Activated CD4-positive, alpha-beta T cell treated with anti-CD3 and anti-CD28 coated beads for 36 hours (primary cell): ENCODE results near the gene GJC1. TPM values are rescaled to one million over a fixed set of nuclear protein-coding genes. Genes with fewer than 3 reads are reported as not detected.
A peak's percentile ranks its signal among the peaks of the same experiment; 100 is the strongest.

Experiments
- ATAC-seq: fragments of 200-7000 bp; cut with Tn5 transposase; one replicate; pipeline ENCODE4 v1.10.0; 2021; ENCODE audit warnings: mild to moderate bottlenecking, moderate library complexity
- CTCF ChIA-PET: fragments of 350-600 bp; sonication (Branson Sonifier 250); formaldehyde crosslinking; loops from one replicate; lab custom pipeline; 2021; ENCODE audit warnings: antibody characterized with exemption; lab: Charles Lee
- POLR2A ChIA-PET: fragments of 350-600 bp; sonication (Branson Sonifier 250); formaldehyde crosslinking; loops from one replicate; lab custom pipeline; 2021; ENCODE audit warnings: antibody characterized with exemption, inconsistent platforms; lab: Charles Lee
- DNase-seq: peaks from one replicate; pipeline ENCODE4 v3.0.0-alpha.2; 2020
- H3K27ac Mint-ChIP-seq: one replicate; pipeline ENCODE4 v1.8.0; 2021; ENCODE audit warnings: mixed read lengths
- H3K27me3 Mint-ChIP-seq: one replicate; pipeline ENCODE4 v1.8.0; 2021; ENCODE audit warnings: mixed read lengths
- H3K36me3 Mint-ChIP-seq: one replicate; pipeline ENCODE4 v1.8.0; 2021; ENCODE audit warnings: low read depth, mixed read lengths
- H3K4me1 Mint-ChIP-seq: one replicate; pipeline ENCODE4 v1.8.0; 2021; ENCODE audit warnings: mixed read lengths
- H3K4me3 Mint-ChIP-seq: one replicate; pipeline ENCODE4 v1.8.0; 2021; ENCODE audit warnings: mild to moderate bottlenecking, moderate library complexity, mixed read lengths
- H3K9me3 Mint-ChIP-seq: one replicate; pipeline ENCODE4 v1.8.0; 2021; ENCODE audit warnings: low read depth, mixed read lengths
- intact Hi-C, 2 experiments: fragments of 100-400 bp; cut with DNase I in 1 of 2; cut with micrococcal nuclease in 1 of 2; formaldehyde crosslinking; loops; one replicate each; pipeline versions ENCODE4 v1.14.2 to v1.15.1; 2022 to 2024; cut with DNase I, micrococcal nuclease
- total RNA-seq, 2 experiments: library from RNA; stranded (reverse); gene quantifications; one replicate each; pipeline ENCODE4 v1.2.3, GENCODE V29; 2021

Gene GJC1
- total RNA-seq, 2 experiments from 2014 or later: 3.3 to 3.7 TPM

GRCh38 chr17:44776628-44777393, 53.3 kb downstream of the GJC1 start:
- Mint-ChIP-seq H3K27ac (no peak overlapping the region), H3K4me3 (no peak overlapping the region), H3K4me1 (peaks cover 7% of the 10 kb centered on the region), H3K27me3 (no peaks in the 10 kb centered on the region), H3K9me3 (no peaks in the 10 kb centered on the region), H3K36me3 (no peaks in the 10 kb centered on the region)
- DNase-seq (no peak), ATAC-seq (no peak)
- POLR2A ChIA-PET: interaction anchor here (0.6 kb wide), 1 partner anchor 32 kb away, joined by 4 read pairs; no protein-coding TSS in a partner anchor
- CTCF ChIA-PET: interaction anchor here (0.5 to 5.0 kb wide), 16 partner anchors 14 to 1137 kb away, joined by 3 to 49 read pairs (median 4); partner anchors contain the start of gene ACBD4
- intact Hi-C loops: loop anchor here (5.0 to 10.0 kb wide), 5 partner anchors 50 to 1000 kb away; partner anchors contain the start of genes ACBD4 (in 1 of the 2), DUSP3 (in 1 of the 2), FZD2 (in 1 of the 2) and PLCD3 (in 1 of the 2)

GRCh38 chr17:44775838-44776621, 54.1 kb downstream of the GJC1 start:
- ChIA-PET POLR2A (interaction anchor here (0.7 to 1.5 kb wide), 3 partner anchors 55 to 430 kb away, joined by 3 to 4 read pairs (median 3); no protein-coding TSS in a partner anchor), CTCF (interaction anchor here (0.6 to 5.0 kb wide), 26 partner anchors 8 to 359 kb away, joined by 3 to 49 read pairs (median 4); partner anchors contain the start of genes ACBD4, HIGD1B, MEIOC and NMT1)
- H3K27ac Mint-ChIP-seq: no peak overlapping the region
- H3K4me1 Mint-ChIP-seq: peaks cover 7% of the 10 kb centered on the region
- H3K36me3 Mint-ChIP-seq: no peaks in the 10 kb centered on the region
- H3K4me3 Mint-ChIP-seq: peak overlapping the region; percentile 77
- H3K9me3 Mint-ChIP-seq: no peaks in the 10 kb centered on the region
- ATAC-seq: peak; percentile 27
- intact Hi-C loops: loop anchor here (1.0 to 10.0 kb wide), 19 partner anchors 51 to 999 kb away; partner anchors contain the start of genes EFTUD2 (in 2 of the 2), PLCD3 (in 2 of the 2), ACBD4 (in 1 of the 2) and C1QL1 (in 1 of the 2)
- no peaks in the 10 kb centered on the region for H3K27me3 Mint-ChIP-seq
- peak; percentile 98 for DNase-seq

- no peaks in the 10 kb centered on the region for H3K9me3 Mint-ChIP-seq
- CTCF ChIA-PET: interaction anchor here (0.5 to 5.0 kb wide), 23 partner anchors 9 to 286 kb away, joined by 3 to 36 read pairs (median 4); partner anchors contain the start of genes HIGD1B, MEIOC and NMT1
- peaks cover 7% of the 10 kb centered on the region for H3K4me1 Mint-ChIP-seq
- peak overlapping the region; percentile 77 for H3K4me3 Mint-ChIP-seq
- intact Hi-C loops: loop anchor here (1.0 to 10.0 kb wide), 19 partner anchors 52 to 998 kb away; partner anchors contain the start of genes EFTUD2 (in 2 of the 2), PLCD3 (in 2 of the 2), ACBD4 (in 1 of the 2) and C1QL1 (in 1 of the 2)
- no peaks in the 10 kb centered on the region for H3K27me3 Mint-ChIP-seq
- POLR2A ChIA-PET: interaction anchor here (0.7 to 1.5 kb wide), 3 partner anchors 56 to 429 kb away, joined by 3 to 4 read pairs (median 3); no protein-coding TSS in a partner anchor
- H3K36me3 Mint-ChIP-seq: no peaks in the 10 kb centered on the region
- ATAC-seq (peak; percentile 97), DNase-seq (no peak)
- H3K27ac Mint-ChIP-seq: no peak overlapping the region
These were observed 54.8 kb downstream of the GJC1 start for GRCh38 chr17:44775136-44775837.

- POLR2A ChIA-PET: interaction anchor here (1.5 kb wide), 1 partner anchor 56 kb away, joined by 3 read pairs; no protein-coding TSS in a partner anchor
- Mint-ChIP-seq H3K4me3 (peak overlapping the region; percentile 77), H3K27me3 (no peaks in the 10 kb centered on the region), H3K9me3 (no peaks in the 10 kb centered on the region), H3K4me1 (peaks cover 7% of the 10 kb centered on the region), H3K36me3 (no peaks in the 10 kb centered on the region), H3K27ac (no peak overlapping the region)
- DNase-seq (peak; percentile 94), ATAC-seq (peak; percentile 27)
- intact Hi-C loops: loop anchor here (1.0 to 10.0 kb wide), 20 partner anchors 53 to 997 kb away; partner anchors contain the start of genes EFTUD2 (in 2 of the 2), PLCD3 (in 2 of the 2), ACBD4 (in 1 of the 2) and C1QL1 (in 1 of the 2)
- CTCF ChIA-PET: interaction anchor here (0.5 to 3.1 kb wide), 6 partner anchors 15 to 241 kb away, joined by 3 to 14 read pairs (median 8); partner anchors contain the start of gene ADAM11
These were observed 55.6 kb downstream of the GJC1 start for GRCh38 chr17:44774271-44775135.

GRCh38 chr17:44773140-44773539, 56.9 kb downstream of the GJC1 start:
- no peaks in the 10 kb centered on the region for H3K36me3 Mint-ChIP-seq
- ATAC-seq (no peak), DNase-seq (no peak)
- H3K27me3 Mint-ChIP-seq: no peaks in the 10 kb centered on the region
- no peak overlapping the region for H3K4me3 Mint-ChIP-seq
- POLR2A ChIA-PET: no interaction called here
- CTCF ChIA-PET: interaction anchor here (1.0 to 1.2 kb wide), 2 partner anchors 10 to 109 kb away, joined by 3 to 5 read pairs; no protein-coding TSS in a partner anchor
- H3K4me1 Mint-ChIP-seq: peaks cover 7% of the 10 kb centered on the region
- intact Hi-C loops: loop anchor here (10.0 kb wide), 3 partner anchors 218 to 422 kb away; partner anchors contain the start of genes ACBD4 (in 1 of the 2), FZD2 (in 1 of the 2) and PLCD3 (in 1 of the 2)
- no peaks in the 10 kb centered on the region for H3K9me3 Mint-ChIP-seq
- H3K27ac Mint-ChIP-seq: no peak overlapping the region

GRCh38 chr17:44772308-44773045, 57.6 kb downstream of the GJC1 start:
- Mint-ChIP-seq H3K4me1 (peaks cover 7% of the 10 kb centered on the region), H3K36me3 (no peaks in the 10 kb centered on the region), H3K4me3 (no peak overlapping the region), H3K27ac (no peak overlapping the region), H3K27me3 (peaks cover 5% of the 10 kb centered on the region), H3K9me3 (no peaks in the 10 kb centered on the region)
- ATAC-seq (no peak), DNase-seq (no peak)
- intact Hi-C loops: loop anchor here (10.0 kb wide), 3 partner anchors 218 to 422 kb away; partner anchors contain the start of genes ACBD4 (in 1 of the 2), FZD2 (in 1 of the 2) and PLCD3 (in 1 of the 2)
- CTCF ChIA-PET: interaction anchor here (0.7 to 1.2 kb wide), 3 partner anchors 10 to 233 kb away, joined by 3 to 5 read pairs (median 3); no protein-coding TSS in a partner anchor
- POLR2A ChIA-PET: interaction anchor here (0.9 kb wide), 1 partner anchor 90 kb away, joined by 8 read pairs; no protein-coding TSS in a partner anchor

- H3K4me1 Mint-ChIP-seq: no peaks in the 10 kb centered on the region
- ATAC-seq: no peak
- H3K36me3 Mint-ChIP-seq: no peaks in the 10 kb centered on the region
- H3K27me3 Mint-ChIP-seq: peaks cover 14% of the 10 kb centered on the region
- H3K27ac Mint-ChIP-seq: no peak overlapping the region
- ChIA-PET CTCF (interaction anchor here (0.8 kb wide), 1 partner anchor 8 kb away, joined by 5 read pairs; no protein-coding TSS in a partner anchor), POLR2A (no interaction called here)
- no peak overlapping the region for H3K4me3 Mint-ChIP-seq
- DNase-seq: no peak
- H3K9me3 Mint-ChIP-seq: no peaks in the 10 kb centered on the region
- intact Hi-C loops: loop anchor here (10.0 kb wide), 3 partner anchors 216 to 424 kb away; partner anchors contain the start of genes ACBD4 (in 1 of the 2), FZD2 (in 1 of the 2) and PLCD3 (in 1 of the 2)
These were observed 59.7 kb downstream of the GJC1 start for GRCh38 chr17:44770166-44770925.

- no peak overlapping the region for H3K27ac Mint-ChIP-seq
- no peak for DNase-seq
- no peaks in the 10 kb centered on the region for H3K9me3 Mint-ChIP-seq
- H3K27me3 Mint-ChIP-seq: peaks cover 14% of the 10 kb centered on the region
- no peaks in the 10 kb centered on the region for H3K4me1 Mint-ChIP-seq
- ChIA-PET POLR2A (no interaction called here), CTCF (no interaction called here)
- no peaks in the 10 kb centered on the region for H3K36me3 Mint-ChIP-seq
- intact Hi-C loops: loop anchor here (10.0 kb wide), 3 partner anchors 215 to 425 kb away; partner anchors contain the start of genes ACBD4 (in 1 of the 2), FZD2 (in 1 of the 2) and PLCD3 (in 1 of the 2)
- no peak for ATAC-seq
- H3K4me3 Mint-ChIP-seq: no peak overlapping the region
These were observed 60.4 kb downstream of the GJC1 start for GRCh38 chr17:44769647-44770084.
